K562 (cell line): ENCODE data around the gene ACTG2. TPM values are rescaled to one million over a fixed set of nuclear protein-coding genes. Genes with fewer than 3 reads are reported as not detected.

Experiments
- ATAC-seq: fragments of 200-7000 bp; cut with Tn5 transposase; 3 replicates; pipeline ENCODE4 v1.9.1; 2020; ENCODE audit warnings: moderate library complexity
- BruUV-seq: library from RNA; stranded (reverse); fragments of 400-500 nt; replicated peaks from 2 replicates; lab custom pipeline; 2021; lab: Mats Ljungman, UMichigan
- CTCF ChIA-PET: fragments of 300-600 bp; formaldehyde crosslinking; extraction: SDS; loops from one replicate; lab custom pipeline; 2021; ENCODE audit warnings: low intra/inter-chr PET ratio; lab: Yijun Ruan, JAX
- POLR2A ChIA-PET: fragments of 300-600, 350-650 bp; sonication (Branson Sonifier 250); formaldehyde crosslinking; extraction: SDS; loops from one replicate; lab custom pipeline; 2021; ENCODE audit warnings: antibody characterized with exemption, inconsistent platforms; lab: Yijun Ruan, JAX
- DNase-seq, 4 experiments: peaks; one replicate each; pipeline versions ENCODE4 v3.0.0 to v3.0.0-alpha.2; 2011 to 2018; ENCODE audit warnings: low spot score in 3 of 4, mixed read lengths in 3 of 4; ENCODE audit errors: extremely low read depth in 1 of 4
- FAIRE-seq: peaks from 2 replicates; lab custom pipeline; 2011; peaks lifted over from hg19 to GRCh38; lab: Jason Lieb, UNC
- H2AFZ ChIP-seq: 2 replicates; pipeline ENCODE4 v1.6.0; 2011; ENCODE audit warnings: low read depth, low read length, control low read depth, inconsistent platforms
- H3K27ac ChIP-seq: fragments of 200-600 bp; 3 replicates; pipeline ENCODE4 v1.8.0; 2011; ENCODE audit warnings: low read depth, mild to moderate bottlenecking, control low read depth, inconsistent platforms, low read length, moderate library complexity, mixed read lengths; ENCODE audit errors: extremely low read depth
- H3K27me3 ChIP-seq, 2 experiments: fragments of 300-600 bp in 1 of 2; 2 replicates in 1 of 2; 3 replicates in 1 of 2; pipeline versions ENCODE4 v1.6.0 to v1.8.0; 2011; ENCODE audit warnings: inconsistent platforms in 2 of 2, low read length in 2 of 2, mild to moderate bottlenecking in 1 of 2, mixed read lengths in 1 of 2, moderate library complexity in 1 of 2; ENCODE audit not compliant: control insufficient read depth in 2 of 2, insufficient read depth in 2 of 2
- H3K36me3 ChIP-seq: fragments of 300-600 bp; 3 replicates; pipeline ENCODE4 v1.8.0; 2011; ENCODE audit warnings: mild to moderate bottlenecking, low read length, inconsistent platforms; ENCODE audit not compliant: control insufficient read depth, insufficient read depth
- H3K4me1 ChIP-seq, 2 experiments: fragments of 200-600 bp in 1 of 2; replicated peaks in 1 of 2; 2 replicates in 1 of 2; 3 replicates in 1 of 2; pipeline versions ENCODE4 v1.5.1 to v1.8.0; 2011; ENCODE audit warnings: inconsistent platforms in 2 of 2, low read length in 2 of 2, mild to moderate bottlenecking in 1 of 2, mixed read lengths in 1 of 2, moderate library complexity in 1 of 2; ENCODE audit not compliant: control insufficient read depth in 2 of 2, insufficient read depth in 2 of 2
- H3K4me2 ChIP-seq: 2 replicates; pipeline ENCODE4 v1.6.1; 2011; ENCODE audit warnings: low read length, control low read depth, inconsistent platforms, mixed read lengths; ENCODE audit not compliant: insufficient read depth
- H3K4me3 ChIP-seq: fragments of 200-600 bp; sonication (generic), shearing (Covaris generic); 2 replicates; pipeline ENCODE4 v1.5.1; 2016; ENCODE audit warnings: control low read depth, inconsistent platforms
- H3K79me2 ChIP-seq: fragments of 200-600 bp; 3 replicates; pipeline ENCODE4 v1.8.0; 2011; ENCODE audit warnings: low read length, inconsistent platforms; ENCODE audit not compliant: control insufficient read depth, insufficient read depth
- H3K9ac ChIP-seq, 2 experiments: 2 replicates each; pipeline versions ENCODE4 v1.6.0 to v1.6.1; 2011; ENCODE audit warnings: low read depth in 2 of 2, low read length in 2 of 2, control low read depth in 1 of 2, inconsistent platforms in 1 of 2, mild to moderate bottlenecking in 1 of 2, mixed read lengths in 1 of 2; ENCODE audit not compliant: insufficient read depth in 1 of 2
- H3K9me1 ChIP-seq: one replicate; pipeline ENCODE4 v1.6.0; 2011; ENCODE audit warnings: inconsistent platforms, mild to moderate bottlenecking, low read length, moderate library complexity; ENCODE audit not compliant: control insufficient read depth, insufficient read depth
- H3K9me3 ChIP-seq: replicated peaks from 2 replicates; pipeline ENCODE4 v1.5.1; 2011; ENCODE audit warnings: low read depth, low read length, inconsistent platforms; ENCODE audit not compliant: control insufficient read depth, insufficient read depth
- H4K20me1 ChIP-seq: replicated peaks from 2 replicates; pipeline ENCODE4 v1.6.1; 2011; ENCODE audit warnings: low read length, inconsistent platforms, mixed read lengths; ENCODE audit not compliant: control insufficient read depth, insufficient read depth
- ASH1L ChIP-seq: fragments of 450-650 bp; IDR thresholded peaks from 2 replicates; pipeline ENCODE4 v1.6.1; 2018; ENCODE audit warnings: borderline replicate concordance, mild to moderate bottlenecking, low read depth; ENCODE audit not compliant: partially characterized antibody
- CAMTA2 ChIP-seq: fragments of 250-450 bp; sonication (Bioruptor Pico); conservative IDR thresholded peaks from 2 replicates; pipeline ENCODE4 v1.5.1; 2022
- CCAR2 ChIP-seq: fragments of 200-400 bp; formaldehyde crosslinking; IDR thresholded peaks from 2 replicates; pipeline ENCODE4 v1.6.1; 2017; ENCODE audit warnings: mild to moderate bottlenecking, low read depth, low read length
- EWSR1 ChIP-seq: fragments of 450-650 bp; IDR thresholded peaks from 2 replicates; pipeline ENCODE4 v1.6.1; 2018; ENCODE audit warnings: borderline replicate concordance, mild to moderate bottlenecking, low read depth, moderate library complexity; ENCODE audit not compliant: partially characterized antibody
- GMEB1 ChIP-seq: fragments of 250-450 bp; sonication (Bioruptor Pico); IDR thresholded peaks from 2 replicates; pipeline ENCODE4 v1.4.0; 2020; ENCODE audit warnings: mild to moderate bottlenecking
- HEY1 ChIP-seq: fragments of 250-450 bp; sonication (Bioruptor Pico); IDR thresholded peaks from 2 replicates; pipeline ENCODE4 v1.5.0; 2020; ENCODE audit warnings: mild to moderate bottlenecking, moderate library complexity, borderline replicate concordance
- NFIC ChIP-seq: fragments of 450-650 bp; IDR thresholded peaks from 2 replicates; pipeline ENCODE4 v1.6.1; 2017; ENCODE audit warnings: mild to moderate bottlenecking, inconsistent platforms
- POLR2H ChIP-seq: IDR thresholded peaks from 2 replicates; pipeline ENCODE4 v1.6.1; 2016; ENCODE audit warnings: missing genetic modification characterization, low read depth, mild to moderate bottlenecking, control low read depth, missing compliant biosample characterization, moderate library complexity
- SMAD1 ChIP-seq: fragments of 150-350 bp; IDR thresholded peaks from 2 replicates; pipeline ENCODE4 v1.6.1; 2014; ENCODE audit warnings: low read length, low read depth; ENCODE audit not compliant: partially characterized antibody
- TRIM28 ChIP-seq: fragments of 450-650 bp; IDR thresholded peaks from 2 replicates; pipeline ENCODE4 v1.6.1; 2017
- ZNF140 ChIP-seq: fragments of 250-450 bp; sonication (Bioruptor Pico); IDR thresholded peaks from 2 replicates; pipeline ENCODE4 v1.8.0; 2021; ENCODE audit warnings: moderate library complexity, mild to moderate bottlenecking, inconsistent platforms
- WGBS: fragments of 100-300 bp; shearing (Covaris generic); methylation state at CpG from one replicate; pipeline ENCODE4 v1.1.6; 2016; ENCODE audit warnings: low coverage, mixed read lengths; ENCODE audit not compliant: insufficient coverage; ENCODE audit errors: missing lambda C conversion rate; 5-methylcytosine and 5-hydroxymethylcytosine counted together
- in situ Hi-C: fragments of 300-500 bp; cut with MboI; formaldehyde crosslinking; loops from 4 replicates; pipeline ENCODE4 v1.15.0; 2018; ENCODE audit warnings: inconsistent platforms, mixed read lengths
- intact Hi-C: fragments of 100-400 bp; cut with micrococcal nuclease; formaldehyde crosslinking; loops from 2 replicates; pipeline ENCODE4 v1.14.2; 2022
- polyA plus RNA-seq, 8 experiments: library from polyadenylated mRNA; depleted of rRNA in 4 of 8; stranded (reverse) in 5 of 8; unstranded in 3 of 8; fragments of >200 nt; fragmentation: Nextera tagmentation in 2 of 8; fragmentation: Illumina TruSeq in 1 of 8; extraction: Ambion mirVana in 2 of 8; extraction: Trizol in 1 of 8; gene quantifications; 2 replicates each; pipeline versions ENCODE4 v1.2.1 to v1.2.3, GENCODE V29; 2011 to 2014; ENCODE audit warnings: inconsistent platforms in 1 of 8, missing spikeins in 1 of 8
- total RNA-seq, 7 experiments: library from RNA; depleted of rRNA in 6 of 7; stranded (reverse); fragments of >200 nt in 6 of 7; fragmentation: Illumina TruSeq in 2 of 7; extraction: Trizol in 2 of 7; gene quantifications; 2 replicates each; pipeline versions ENCODE4 v1.2.1 to v1.2.3, GENCODE V29; 2011 to 2021; ENCODE audit warnings: low replicate concordance in 1 of 7
- TF ChIP-seq, protein P1 (sequence below): fragments of 450-650 bp; formaldehyde crosslinking; IDR thresholded peaks from 2 replicates; pipeline ENCODE4 v1.4.0; 2020; ENCODE audit warnings: mild to moderate bottlenecking

ACTG2 gene
- total and polyA plus RNA-seq, 9 of the 15 experiments (the other 6 are each of a cell fraction or from before 2014, with no cell fraction given): 0.06 to 0.60 TPM; not detected in 7

DNA sequence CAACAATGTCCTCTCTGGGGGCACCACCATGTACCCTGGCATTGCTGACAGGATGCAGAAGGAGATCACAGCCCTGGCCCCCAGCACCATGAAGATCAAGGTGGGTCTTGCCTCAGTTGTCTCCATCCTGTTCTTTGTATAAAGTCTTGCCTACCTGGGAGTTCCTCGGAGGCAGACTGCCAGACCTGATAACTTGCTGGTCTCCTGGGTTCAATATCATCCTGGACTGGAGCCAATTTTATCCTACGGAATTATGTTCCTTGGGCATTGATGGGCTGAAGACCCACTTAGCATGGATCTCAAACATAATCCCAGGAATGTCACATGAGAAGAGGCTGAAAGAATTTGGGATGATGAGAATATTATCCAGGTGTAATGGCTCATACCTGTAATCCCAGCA is 23.9 kb downstream of the ACTG2 start:
- WGBS: 7% methylated on average over 2 of the region's 2 CpGs
- H3K4me3 ChIP-seq: no peak overlapping the region
- no peak overlapping the region for H2AFZ ChIP-seq
- POLR2A ChIA-PET: interaction anchor here (0.7 to 1.3 kb wide), 5 partner anchors 9 to 96 kb away, joined by 3 to 4 read pairs (median 3); no protein-coding TSS in a partner anchor
- no peaks in the 10 kb centered on the region for H4K20me1 ChIP-seq
- no peak for TF ChIP-seq TRIM28
- peak; percentile 48; the same call in 1 of the 2 replicates for TF ChIP-seq NFIC
- in situ Hi-C loops: no loop called here
- H3K9me3 ChIP-seq: no peaks in the 10 kb centered on the region
- no peaks in the 10 kb centered on the region for H3K36me3 ChIP-seq
- H3K4me2 ChIP-seq: no peak overlapping the region
- DNase-seq (no peak), ATAC-seq (no peak), FAIRE-seq (no peak)
- no TSS peak for BruUV-seq
- CTCF ChIA-PET: interaction anchor here (0.6 kb wide), 1 partner anchor 10 kb away, joined by 3 read pairs; the partner anchor contains the start of gene DGUOK
- no peak overlapping the region for H3K27ac ChIP-seq
- H3K27me3 ChIP-seq: no peaks in the 10 kb centered on the region
- H3K9me1 ChIP-seq: no peaks in the 10 kb centered on the region
- H3K9ac ChIP-seq: no peak overlapping the region
- H3K4me1 ChIP-seq: peaks cover 9% of the 10 kb centered on the region in 2 experiments
- intact Hi-C loops: no loop called here
- H3K79me2 ChIP-seq: no peaks in the 10 kb centered on the region

DNA sequence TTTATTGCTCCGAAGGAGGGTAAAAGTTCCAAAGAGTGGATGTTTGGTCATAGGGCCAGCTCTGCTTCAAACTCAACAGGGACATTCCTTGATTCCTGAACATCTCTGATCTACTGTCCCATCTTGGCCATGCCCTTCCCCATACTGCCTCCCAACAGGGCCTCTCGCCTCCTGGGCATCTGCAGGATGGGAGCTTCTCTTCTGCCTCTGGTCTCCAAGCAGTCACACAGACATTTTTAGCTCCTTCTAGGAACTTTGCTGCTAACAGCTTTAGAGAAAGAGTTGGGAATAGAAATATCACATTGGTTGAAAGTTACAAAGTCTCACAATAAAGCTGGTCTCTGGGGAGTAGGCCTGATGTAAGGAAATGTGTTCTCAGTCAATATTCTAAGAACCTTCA is 24.5 kb downstream of the ACTG2 start:
- FAIRE-seq: no peak
- in situ Hi-C loops: no loop called here
- POLR2A ChIA-PET: interaction anchor here (0.7 to 1.3 kb wide), 4 partner anchors 10 to 96 kb away, joined by 3 to 4 read pairs (median 3); no protein-coding TSS in a partner anchor
- no peak for TF ChIP-seq SMAD1
- no peak for TF ChIP-seq ZNF140
- TF ChIP-seq GMEB1 (CRISPR knock-in tag): no peak
- no peak for TF ChIP-seq ASH1L
- TF ChIP-seq, protein P1, sequence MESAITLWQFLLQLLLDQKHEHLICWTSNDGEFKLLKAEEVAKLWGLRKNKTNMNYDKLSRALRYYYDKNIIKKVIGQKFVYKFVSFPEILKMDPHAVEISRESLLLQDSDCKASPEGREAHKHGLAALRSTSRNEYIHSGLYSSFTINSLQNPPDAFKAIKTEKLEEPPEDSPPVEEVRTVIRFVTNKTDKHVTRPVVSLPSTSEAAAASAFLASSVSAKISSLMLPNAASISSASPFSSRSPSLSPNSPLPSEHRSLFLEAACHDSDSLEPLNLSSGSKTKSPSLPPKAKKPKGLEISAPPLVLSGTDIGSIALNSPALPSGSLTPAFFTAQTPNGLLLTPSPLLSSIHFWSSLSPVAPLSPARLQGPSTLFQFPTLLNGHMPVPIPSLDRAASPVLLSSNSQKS (CRISPR knock-in tag): no peak
- no peak for TF ChIP-seq CAMTA2 (CRISPR knock-in tag)
- no peak for TF ChIP-seq EWSR1
- no peak for TF ChIP-seq CCAR2
- TF ChIP-seq HEY1: no peak
- no peak for TF ChIP-seq POLR2H (tag)

More for the DNA sequence above, 24.5 kb downstream of the ACTG2 start:
- no peak overlapping the region for H3K9ac ChIP-seq
- no peaks in the 10 kb centered on the region for H3K9me3 ChIP-seq
- H3K4me3 ChIP-seq: no peak overlapping the region
- H3K4me1 ChIP-seq: peaks cover 9 to 12% of the 10 kb centered on the region in 2 experiments
- intact Hi-C loops: no loop called here
- no peak overlapping the region for H3K4me2 ChIP-seq
- no peaks in the 10 kb centered on the region for H3K36me3 ChIP-seq
- no peaks in the 10 kb centered on the region for H4K20me1 ChIP-seq
- CTCF ChIA-PET: no interaction called here
- H3K79me2 ChIP-seq: no peaks in the 10 kb centered on the region
- no peaks in the 10 kb centered on the region for H3K9me1 ChIP-seq
- no peak overlapping the region for H2AFZ ChIP-seq
- DNase-seq (no peak), ATAC-seq (no peak)
- H3K27ac ChIP-seq: no peak overlapping the region
- no TSS peak for BruUV-seq
- no peaks in the 10 kb centered on the region for H3K27me3 ChIP-seq
- 9% methylated on average over 2 of the region's 2 CpGs for WGBS
